Heart left ventricle (tissue), 13 donors: ENCODE measurements around the gene CCDC78.

ENCODE experiments used
- CTCF ChIP-seq, 12 donors: fragments of 200-600 bp; sonication (generic) in 4 of 12; IDR thresholded peaks; one replicate each; pipeline versions ENCODE4 v1.5.0 to v1.8.0; 2018 to 2022; ENCODE audit warnings: antibody characterized with exemption in 12 of 12, mild to moderate bottlenecking in 5 of 12
- POLR2A ChIP-seq, 2 donors: fragments of 450-650 bp; IDR thresholded peaks; one replicate each; pipeline ENCODE4 v1.6.1; 2017; ENCODE audit warnings: antibody characterized with exemption in 2 of 2, mild to moderate bottlenecking in 2 of 2, moderate library complexity in 2 of 2
- donor health status: ischemic (EF 13 %, LVEDD 7.1; RV severe dilation, severe dysfunction).
- donor health status: DM: no; HTN: yes; CAD: no.
- donor health status: DM: no; HTN: no; CAD: no.
- donor health status: ischemic (EF 25% LVEDD 6.9; RV normal size, moderate dysfunction).
- donor health status: ischemic (EF 25% LVEDD 5.7; RV mildly dilated, moderate dysfunction).
- donor health status: ischemic (EF 35%, LVEDD 5.7; RV mildly dilated, moderate dysfunction).
- donor health status: nonischemic (EF 11% LVEDD 7.7; RV severe dilation, severe dysfunction).
- donor health status: DM: yes; HTN: yes; CAD: no.
- donor health status: PGD.
- donor health status: ischemic (EF 29% LVEDD 5.4; RV normal size, mild dysfunction).
- donor health status: nonischemic (EF 23%, LVEDD 6.1; RV moderate dilation, normal function).

- TF ChIP-seq CTCF (IDR thresholded peaks at IDR 0.05) (no peak), POLR2A (IDR thresholded peaks at IDR 0.05) (no peak)
Observed at GRCh38 chr16:682493-683395, 43.5 kb downstream of the CCDC78 start.
